Measurements from ENCODE around the gene PLS3.

Gene PLS3

GRCh38 chrX:115560211-115560977, 580 bp upstream of the PLS3 start:
- no peak overlapping the region for H3K27ac ChIP-seq (replicated peaks; ENCODE audit: low read length)
- peaks cover 0 to 4% of the 10 kb centered on the region in 2 donors for H3K4me1 ChIP-seq (ENCODE audit: control insufficient read depth in 2 of 2, insufficient read depth in 1 of 2, low read depth in 1 of 2, low read length in 2 of 2)
- DNase-seq (ENCODE audit: low spot score): no peak

GRCh38 chrX:115561605-115562479, 868 bp downstream of the PLS3 start:
- Histone ChIP-seq H2BK5ac (ENCODE audit: low read length) (no peak overlapping the region), H3K27ac (replicated peaks; ENCODE audit: low read length) (no peak overlapping the region), H3K36me3 (replicated peaks in 1 of 2; ENCODE audit: control insufficient read depth in 2 of 2, insufficient read depth in 2 of 2, low read length in 2 of 2) (no peaks in the 10 kb centered on the region), H3K79me1 (ENCODE audit: low read depth, low read length) (no peaks in the 10 kb centered on the region), H3K4me3 (ENCODE audit: low read length in 2 of 2) (peak overlapping the region; percentile 64 to 90), H3K23ac (ENCODE audit: low read depth, low read length, poor library complexity) (no peak overlapping the region), H2BK120ac (ENCODE audit: low read depth, low read length) (no peak overlapping the region), H3K9ac (ENCODE audit: low read depth, low read length, poor library complexity) (no peak overlapping the region), H3K4ac (ENCODE audit: low read length) (no peak overlapping the region), H2BK12ac (ENCODE audit: low read length) (no peak overlapping the region), H4K8ac (ENCODE audit: low read depth, low read length) (no peak overlapping the region), H3K27me3 (ENCODE audit: control insufficient read depth in 3 of 3, insufficient read depth in 3 of 3, low read depth in 1 of 3, low read length in 3 of 3) (peaks cover 0 to 14% (median 0%) of the 10 kb centered on the region in 3 experiments), H3K14ac (ENCODE audit: low read length) (no peak overlapping the region), H3K4me2 (ENCODE audit: insufficient read depth, low read length, poor library complexity, severe bottlenecking) (peak overlapping the region; percentile 78), H3K4me1 (ENCODE audit: control insufficient read depth in 2 of 2, insufficient read depth in 1 of 2, low read depth in 1 of 2, low read length in 2 of 2) (peaks cover 0 to 4% of the 10 kb centered on the region in 2 donors), H2AFZ (ENCODE audit: low read length) (peak overlapping the region; percentile 91), H2AK5ac (ENCODE audit: low read depth, low read length) (no peak overlapping the region), H2BK15ac (ENCODE audit: low read length) (no peak overlapping the region), H4K91ac (ENCODE audit: low read depth, low read length, poor library complexity) (no peak overlapping the region), H3K9me3 (replicated peaks in 1 of 2; ENCODE audit: control insufficient read depth in 2 of 2, insufficient read depth in 1 of 2, low read depth in 1 of 2, low read length in 2 of 2) (no peaks in the 10 kb centered on the region), H3K18ac (ENCODE audit: low read length) (peak overlapping the region; percentile 80)
- peak; percentile 24 for DNase-seq (ENCODE audit: low spot score)
- WGBS, 2 donors (ENCODE audit: extremely low coverage in 2 of 2, insufficient read length in 2 of 2, insufficient replicate concordance in 1 of 2): no CpG with 5 or more reads among the region's 55 CpGs

More at GRCh38 chrX:115560211-115560977, 580 bp upstream of the PLS3 start:
- no peaks in the 10 kb centered on the region for H3K9me3 ChIP-seq (replicated peaks in 1 of 2; ENCODE audit: control insufficient read depth in 2 of 2, insufficient read depth in 1 of 2, low read depth in 1 of 2, low read length in 2 of 2)
- H2AK5ac ChIP-seq (ENCODE audit: low read depth, low read length): no peak overlapping the region
- no peaks in the 10 kb centered on the region for H3K79me1 ChIP-seq (ENCODE audit: low read depth, low read length)
- peak overlapping the region in 1 of 2 donors; percentile 64 for H3K4me3 ChIP-seq (ENCODE audit: low read length in 2 of 2)
- no peak overlapping the region for H2BK120ac ChIP-seq (ENCODE audit: low read depth, low read length)
- peaks cover 0 to 14% (median 0%) of the 10 kb centered on the region in 3 experiments for H3K27me3 ChIP-seq (ENCODE audit: control insufficient read depth in 3 of 3, insufficient read depth in 3 of 3, low read depth in 1 of 3, low read length in 3 of 3)
- no peak overlapping the region for H3K9ac ChIP-seq (ENCODE audit: low read depth, low read length, poor library complexity)
- H3K4me2 ChIP-seq (ENCODE audit: insufficient read depth, low read length, poor library complexity, severe bottlenecking): no peak overlapping the region
- no peak overlapping the region for H2BK5ac ChIP-seq (ENCODE audit: low read length)
- H2BK15ac ChIP-seq (ENCODE audit: low read length): no peak overlapping the region
- H3K18ac ChIP-seq (ENCODE audit: low read length): no peak overlapping the region
- no peaks in the 10 kb centered on the region for H3K36me3 ChIP-seq (replicated peaks in 1 of 2; ENCODE audit: control insufficient read depth in 2 of 2, insufficient read depth in 2 of 2, low read length in 2 of 2)
- H4K8ac ChIP-seq (ENCODE audit: low read depth, low read length): no peak overlapping the region
- H4K91ac ChIP-seq (ENCODE audit: low read depth, low read length, poor library complexity): no peak overlapping the region
- no peak overlapping the region for H3K23ac ChIP-seq (ENCODE audit: low read depth, low read length, poor library complexity)
- peak overlapping the region; percentile 91 for H2AFZ ChIP-seq (ENCODE audit: low read length)
- H3K14ac ChIP-seq (ENCODE audit: low read length): no peak overlapping the region
- H2BK12ac ChIP-seq (ENCODE audit: low read length): no peak overlapping the region
- no peak overlapping the region for H3K4ac ChIP-seq (ENCODE audit: low read length)
- WGBS, 2 donors (ENCODE audit: extremely low coverage in 2 of 2, insufficient read length in 2 of 2, insufficient replicate concordance in 1 of 2): no CpG with 5 or more reads among the region's 10 CpGs

DNA sequence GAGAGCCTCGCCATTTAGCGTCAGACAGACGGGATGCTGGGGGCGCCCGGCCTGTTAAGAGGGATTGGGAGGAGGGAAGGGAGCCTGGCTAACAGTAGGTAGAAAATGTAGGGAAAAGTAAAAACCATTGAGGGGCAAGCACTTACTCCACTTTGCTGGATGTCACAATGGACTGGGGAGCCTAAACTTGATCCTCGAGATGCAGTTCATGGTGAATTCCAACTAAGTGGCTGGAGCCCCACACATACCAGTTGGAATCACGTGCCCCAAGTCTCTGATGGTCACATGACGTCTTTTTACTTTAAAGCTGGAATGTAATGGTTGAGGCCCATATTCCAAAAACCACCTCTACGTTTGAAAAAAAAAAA, 1.5 kb downstream of the PLS3 start:
- H3K27ac ChIP-seq (replicated peaks; ENCODE audit: low read length): no peak overlapping the region
- DNase-seq (ENCODE audit: low spot score): peak; percentile 3
- WGBS, 2 donors (ENCODE audit: extremely low coverage in 2 of 2, insufficient read length in 2 of 2, insufficient replicate concordance in 1 of 2): no CpG with 5 or more reads among the region's 9 CpGs

More for the DNA sequence above, 1.5 kb downstream of the PLS3 start:
- H3K36me3 ChIP-seq (replicated peaks in 1 of 2; ENCODE audit: control insufficient read depth in 2 of 2, insufficient read depth in 2 of 2, low read length in 2 of 2): no peaks in the 10 kb centered on the region
- H3K4me1 ChIP-seq (ENCODE audit: control insufficient read depth in 2 of 2, insufficient read depth in 1 of 2, low read depth in 1 of 2, low read length in 2 of 2): peaks cover 0 to 4% of the 10 kb centered on the region in 2 donors
- no peak overlapping the region for H3K4ac ChIP-seq (ENCODE audit: low read length)
- H2BK15ac ChIP-seq (ENCODE audit: low read length): no peak overlapping the region
- no peaks in the 10 kb centered on the region for H3K79me1 ChIP-seq (ENCODE audit: low read depth, low read length)
- H3K4me2 ChIP-seq (ENCODE audit: insufficient read depth, low read length, poor library complexity, severe bottlenecking): peak overlapping the region; percentile 78
- no peak overlapping the region for H2AK5ac ChIP-seq (ENCODE audit: low read depth, low read length)
- H3K23ac ChIP-seq (ENCODE audit: low read depth, low read length, poor library complexity): no peak overlapping the region
- no peaks in the 10 kb centered on the region for H3K9me3 ChIP-seq (replicated peaks in 1 of 2; ENCODE audit: control insufficient read depth in 2 of 2, insufficient read depth in 1 of 2, low read depth in 1 of 2, low read length in 2 of 2)
- no peak overlapping the region for H3K14ac ChIP-seq (ENCODE audit: low read length)
- H3K27me3 ChIP-seq (ENCODE audit: control insufficient read depth in 3 of 3, insufficient read depth in 3 of 3, low read depth in 1 of 3, low read length in 3 of 3): peaks cover 0 to 14% (median 0%) of the 10 kb centered on the region in 3 experiments
- no peak overlapping the region for H2BK12ac ChIP-seq (ENCODE audit: low read length)
- H3K4me3 ChIP-seq (ENCODE audit: low read length in 2 of 2): peak overlapping the region; percentile 64 to 90
- no peak overlapping the region for H3K18ac ChIP-seq (ENCODE audit: low read length)
- peak overlapping the region; percentile 91 for H2AFZ ChIP-seq (ENCODE audit: low read length)
- no peak overlapping the region for H2BK5ac ChIP-seq (ENCODE audit: low read length)
- no peak overlapping the region for H3K9ac ChIP-seq (ENCODE audit: low read depth, low read length, poor library complexity)
- H4K91ac ChIP-seq (ENCODE audit: low read depth, low read length, poor library complexity): no peak overlapping the region
- no peak overlapping the region for H4K8ac ChIP-seq (ENCODE audit: low read depth, low read length)
- no peak overlapping the region for H2BK120ac ChIP-seq (ENCODE audit: low read depth, low read length)
